Endodermal cell (in vitro differentiated cells): ENCODE results near the gene CCT3. TPM values are rescaled to one million over a fixed set of nuclear protein-coding genes. Genes with fewer than 3 reads are reported as not detected.
A peak's percentile ranks its signal among the peaks of the same experiment; 100 is the strongest.

Experiments used
- DNase-seq: peaks from one replicate; pipeline ENCODE4 v3.0.0-alpha.2; 2017
- H3K27ac ChIP-seq: 2 replicates; pipeline ENCODE4 v1.5.1; 2013; ENCODE audit warnings: mild to moderate bottlenecking, low read depth, low read length, moderate library complexity
- H3K27me3 ChIP-seq: 2 replicates; pipeline ENCODE4 v1.6.1; 2013; ENCODE audit warnings: mild to moderate bottlenecking, low read length, moderate library complexity; ENCODE audit not compliant: insufficient read depth, control insufficient read depth, poor library complexity, severe bottlenecking
- H3K36me3 ChIP-seq: 2 replicates; pipeline ENCODE4 v1.7.0; 2013; ENCODE audit warnings: mild to moderate bottlenecking, low read length, moderate library complexity; ENCODE audit not compliant: control insufficient read depth, insufficient read depth
- H3K4me1 ChIP-seq: one replicate; pipeline ENCODE4 v1.7.0; 2013; ENCODE audit warnings: low read length; ENCODE audit not compliant: control insufficient read depth, insufficient read depth
- H3K4me3 ChIP-seq: 2 replicates; pipeline ENCODE4 v1.5.1; 2013; ENCODE audit warnings: mild to moderate bottlenecking, low read length, moderate library complexity
- H3K9ac ChIP-seq: 2 replicates; pipeline ENCODE4 v1.6.1; 2013; ENCODE audit warnings: mild to moderate bottlenecking, low read length, moderate library complexity; ENCODE audit not compliant: poor library complexity, severe bottlenecking; ENCODE audit errors: extremely low read depth
- H3K9me3 ChIP-seq: 2 replicates; pipeline ENCODE4 v1.6.1; 2013; ENCODE audit warnings: mild to moderate bottlenecking, low read length, moderate library complexity; ENCODE audit not compliant: control insufficient read depth
- H3K27ac Mint-ChIP-seq: 2 replicates; pipeline ENCODE4 v1.8.0; 2020; ENCODE audit warnings: mixed read lengths
- H3K27me3 Mint-ChIP-seq: 2 replicates; pipeline ENCODE4 v1.8.0; 2021; ENCODE audit warnings: mild to moderate bottlenecking, mixed read lengths; ENCODE audit not compliant: insufficient read depth
- H3K36me3 Mint-ChIP-seq: 2 replicates; pipeline ENCODE4 v1.8.0; 2020; ENCODE audit warnings: low read depth, mixed read lengths
- H3K4me1 Mint-ChIP-seq: 2 replicates; pipeline ENCODE4 v1.8.0; 2020; ENCODE audit warnings: mixed read lengths
- H3K4me3 Mint-ChIP-seq: 2 replicates; pipeline ENCODE4 v1.8.0; 2020; ENCODE audit warnings: mild to moderate bottlenecking, moderate library complexity, mixed read lengths
- H3K9me3 Mint-ChIP-seq: 2 replicates; pipeline ENCODE4 v1.8.0; 2020; ENCODE audit warnings: mild to moderate bottlenecking, mixed read lengths
- CTCF ChIP-seq: fragments of 200-600 bp; sonication (generic); conservative IDR thresholded peaks from 2 replicates; pipeline ENCODE4 v1.5.0; 2021; ENCODE audit warnings: antibody characterized with exemption, mild to moderate bottlenecking
- WGBS, 2 experiments: methylation state at CpG; one replicate each; pipeline versions ENCODE4 v1.1.5 to v1.1.7; 2013; ENCODE audit warnings: missing lambda C conversion rate in 2 of 2, mixed read lengths in 1 of 2; ENCODE audit not compliant: insufficient coverage in 1 of 2, insufficient read length in 1 of 2; 5-methylcytosine and 5-hydroxymethylcytosine counted together
- total RNA-seq, 2 donors: library from RNA; stranded (reverse); fragmentation: NEBNext Ultra II Directional in 1 of 2; extraction: Animal tissue kit (Norgen Biotek cat#: 25700) in 1 of 2; gene quantifications; 2 replicates in 1 of 2; 3 replicates in 1 of 2; pipeline ENCODE4 v1.2.1, GENCODE V29; 2021

The CCT3 gene
- total RNA-seq, 2 donors from 2014 or later = 323 to 351 TPM

- peak overlapping the region; percentile 89 for H3K27ac Mint-ChIP-seq
- no peak overlapping the region for H3K27ac ChIP-seq
Observed at GRCh38 chr1:156281281-156281680, 56.8 kb downstream of the CCT3 start.

GRCh38 chr1:156279837-156280236 is 58.3 kb downstream of the CCT3 start:
- peaks cover 14% of the 10 kb centered on the region for H3K4me1 Mint-ChIP-seq
- no peak overlapping the region for H3K9ac ChIP-seq
- 86 to 98% methylated on average over 1 to 2 of the region's 3 CpGs for WGBS, 2 experiments
- no peak overlapping the region for H3K4me3 ChIP-seq
- no peaks in the 10 kb centered on the region for H3K9me3 Mint-ChIP-seq
- H3K9me3 ChIP-seq = no peaks in the 10 kb centered on the region
- peaks cover 6% of the 10 kb centered on the region for H3K4me1 ChIP-seq
- H3K27ac ChIP-seq = no peak overlapping the region
- no peak overlapping the region for H3K27ac Mint-ChIP-seq
- no peak overlapping the region for H3K4me3 Mint-ChIP-seq
- no peak for DNase-seq
- peaks cover 55% of the 10 kb centered on the region for H3K36me3 ChIP-seq
- no peak for TF ChIP-seq CTCF
- peaks cover 38% of the 10 kb centered on the region for H3K36me3 Mint-ChIP-seq
- H3K27me3 Mint-ChIP-seq = no peaks in the 10 kb centered on the region
- H3K27me3 ChIP-seq = no peaks in the 10 kb centered on the region

More at GRCh38 chr1:156281281-156281680, 56.8 kb downstream of the CCT3 start:
- Histone ChIP-seq H3K27me3 (no peaks in the 10 kb centered on the region), H3K9me3 (no peaks in the 10 kb centered on the region), H3K4me1 (peaks cover 6% of the 10 kb centered on the region), H3K9ac (peak overlapping the region; percentile 82), H3K36me3 (peaks cover 42% of the 10 kb centered on the region), H3K4me3 (peak overlapping the region; percentile 90)
- DNase-seq = no peak
- Mint-ChIP-seq H3K27me3 (no peaks in the 10 kb centered on the region), H3K4me1 (peaks cover 14% of the 10 kb centered on the region), H3K9me3 (no peaks in the 10 kb centered on the region), H3K36me3 (peaks cover 25% of the 10 kb centered on the region), H3K4me3 (peak overlapping the region; percentile 95)
- no peak for TF ChIP-seq CTCF
- WGBS, 2 experiments = 63 to 83% methylated on average over 6 to 8 of the region's 8 CpGs

- peaks cover 81% of the 10 kb centered on the region for H3K36me3 ChIP-seq
- no peak for TF ChIP-seq CTCF
- Mint-ChIP-seq H3K27ac (no peak overlapping the region), H3K9me3 (no peaks in the 10 kb centered on the region), H3K27me3 (no peaks in the 10 kb centered on the region), H3K4me3 (no peak overlapping the region), H3K4me1 (peaks cover 7% of the 10 kb centered on the region), H3K36me3 (peaks cover 66% of the 10 kb centered on the region)
- 95 to 98% methylated on average over 6 of the region's 6 CpGs for WGBS, 2 experiments
- no peak overlapping the region for H3K4me3 ChIP-seq
- H3K27ac ChIP-seq = no peak overlapping the region
- H3K9me3 ChIP-seq = no peaks in the 10 kb centered on the region
- DNase-seq = no peak
- H3K27me3 ChIP-seq = no peaks in the 10 kb centered on the region
- H3K9ac ChIP-seq = no peak overlapping the region
- peaks cover 6% of the 10 kb centered on the region for H3K4me1 ChIP-seq
Observed at GRCh38 chr1:156276966-156277381, 61.1 kb downstream of the CCT3 start.
